IMR-90 (cell line): Measurements from ENCODE around the gene POU2AF1. TPM values are rescaled to one million over a fixed set of nuclear protein-coding genes. Genes with fewer than 3 reads are reported as not detected.

Source experiments
- ATAC-seq: fragments of 200-7000 bp; cut with Tn5 transposase; 2 replicates; pipeline ENCODE4 v1.9.1; 2020; ENCODE audit warnings: low read depth, mild to moderate bottlenecking, moderate library complexity
- BruUV-seq: library from RNA; stranded (reverse); fragments of 400-500 nt; replicated peaks from 2 replicates; lab custom pipeline; 2021; lab: Mats Ljungman, UMichigan
- CTCF ChIA-PET: fragments of 300-600 bp; formaldehyde crosslinking; extraction: SDS; loops from one replicate; lab custom pipeline; 2021; ENCODE audit warnings: antibody characterized with exemption; lab: Yijun Ruan, JAX
- POLR2A ChIA-PET: fragments of 300-600 bp; sonication (Branson Sonifier 250); formaldehyde crosslinking; loops from one replicate; lab custom pipeline; 2022; ENCODE audit warnings: antibody characterized with exemption; ENCODE audit not compliant: unreplicated experiment; lab: Charles Lee
- DNase-seq: peaks from one replicate; pipeline ENCODE4 v3.0.0; 2013
- H2AFZ ChIP-seq: replicated peaks from 2 replicates; pipeline ENCODE3; 2013; ENCODE audit warnings: low read length, mild to moderate bottlenecking; ENCODE audit not compliant: poor library complexity
- H2AK5ac ChIP-seq: 2 replicates; pipeline ENCODE4 v1.6.1; 2013; ENCODE audit warnings: low read depth, low read length, inconsistent platforms
- H2AK9ac ChIP-seq: replicated peaks from 2 replicates; pipeline ENCODE3; 2013; ENCODE audit warnings: mild to moderate bottlenecking, low read depth, low read length, moderate library complexity; ENCODE audit not compliant: poor library complexity
- H2BK120ac ChIP-seq: 2 replicates; pipeline ENCODE4 v1.6.1; 2013; ENCODE audit warnings: low read depth, low read length, inconsistent platforms
- H2BK15ac ChIP-seq: 3 replicates; pipeline ENCODE4 v1.6.1; 2013; ENCODE audit warnings: low read depth, low read length, inconsistent platforms
- H2BK20ac ChIP-seq: 2 replicates; pipeline ENCODE4 v1.6.1; 2013; ENCODE audit warnings: low read depth, mild to moderate bottlenecking, inconsistent platforms, low read length, moderate library complexity
- H2BK5ac ChIP-seq: 2 replicates; pipeline ENCODE4 v1.6.1; 2013; ENCODE audit warnings: mild to moderate bottlenecking, low read depth, low read length, inconsistent platforms; ENCODE audit not compliant: poor library complexity, severe bottlenecking
- H3K14ac ChIP-seq: replicated peaks from 2 replicates; pipeline ENCODE4 v1.6.1; 2013; ENCODE audit warnings: low read depth, low read length, inconsistent platforms
- H3K18ac ChIP-seq: 2 replicates; pipeline ENCODE4 v1.6.1; 2013; ENCODE audit warnings: low read depth, low read length, control low read depth
- H3K23ac ChIP-seq: 2 replicates; pipeline ENCODE4 v1.6.1; 2013; ENCODE audit warnings: low read depth, low read length, inconsistent platforms
- H3K27ac ChIP-seq: 2 replicates; pipeline ENCODE4 v1.5.1; 2013; ENCODE audit warnings: mild to moderate bottlenecking, control low read depth, low read length; ENCODE audit not compliant: insufficient read depth
- H3K27me3 ChIP-seq: 2 replicates; pipeline ENCODE4 v1.6.1; 2013; ENCODE audit warnings: low read length; ENCODE audit not compliant: control insufficient read depth, insufficient read depth
- H3K36me3 ChIP-seq: 2 replicates; pipeline ENCODE4 v1.6.1; 2013; ENCODE audit warnings: low read length, mixed read lengths; ENCODE audit not compliant: control insufficient read depth, insufficient read depth
- H3K4ac ChIP-seq: 2 replicates; pipeline ENCODE4 v1.6.1; 2013; ENCODE audit warnings: low read depth, low read length, inconsistent platforms
- H3K4me1 ChIP-seq: 2 replicates; pipeline ENCODE4 v1.6.1; 2013; ENCODE audit warnings: low read length, mixed read lengths; ENCODE audit not compliant: control insufficient read depth, insufficient read depth
- H3K4me2 ChIP-seq: 2 replicates; pipeline ENCODE4 v1.6.1; 2013; ENCODE audit warnings: low read depth, mild to moderate bottlenecking, control low read depth, low read length, moderate library complexity
- H3K4me3 ChIP-seq: 2 replicates; pipeline ENCODE4 v1.5.1; 2013; ENCODE audit warnings: low read depth, mild to moderate bottlenecking, control low read depth, low read length, moderate library complexity; ENCODE audit not compliant: insufficient read depth
- H3K56ac ChIP-seq: 2 replicates; pipeline ENCODE4 v1.6.1; 2013; ENCODE audit warnings: low read length, inconsistent platforms; ENCODE audit not compliant: insufficient read depth; ENCODE audit errors: extremely low read depth
- H3K79me1 ChIP-seq, 2 experiments: 2 replicates each; pipeline ENCODE4 v1.6.1; 2013; ENCODE audit warnings: low read length in 2 of 2, inconsistent platforms in 1 of 2, low read depth in 1 of 2
- H3K9ac ChIP-seq: 2 replicates; pipeline ENCODE4 v1.6.1; 2013; ENCODE audit warnings: low read depth, low read length, control low read depth
- H3K9me1 ChIP-seq: 2 replicates; pipeline ENCODE4 v1.6.1; 2013; ENCODE audit warnings: low read length, inconsistent platforms; ENCODE audit not compliant: insufficient read depth
- H3K9me3 ChIP-seq: 2 replicates; pipeline ENCODE4 v1.6.1; 2013; ENCODE audit warnings: low read length; ENCODE audit not compliant: control insufficient read depth, insufficient read depth
- H4K20me1 ChIP-seq: 2 replicates; pipeline ENCODE4 v1.6.1; 2013; ENCODE audit warnings: low read length, inconsistent platforms; ENCODE audit not compliant: insufficient read depth
- H4K5ac ChIP-seq: 2 replicates; pipeline ENCODE4 v1.6.1; 2013; ENCODE audit warnings: mild to moderate bottlenecking, low read depth, low read length, control low read depth
- H4K8ac ChIP-seq, 2 experiments: 2 replicates each; pipeline ENCODE4 v1.6.1; 2013; ENCODE audit warnings: low read depth in 2 of 2, low read length in 2 of 2, control low read depth in 1 of 2, inconsistent platforms in 1 of 2
- H4K91ac ChIP-seq: 2 replicates; pipeline ENCODE4 v1.6.1; 2013; ENCODE audit warnings: low read depth, low read length, inconsistent platforms; ENCODE audit not compliant: insufficient read depth
- BHLHE40 ChIP-seq: fragments of 150-350 bp; IDR thresholded peaks from 2 replicates; pipeline ENCODE4 v1.6.1; 2016; ENCODE audit warnings: mild to moderate bottlenecking, low read depth, low read length
- CEBPB ChIP-seq: IDR thresholded peaks from 2 replicates; pipeline ENCODE4 v1.6.1; 2012; ENCODE audit warnings: low read depth, low read length, improper control_type of control experiment
- CHD1 ChIP-seq: IDR thresholded peaks from 2 replicates; pipeline ENCODE4 v1.6.1; 2012; ENCODE audit warnings: low read depth, low read length, improper control_type of control experiment
- ELK1 ChIP-seq: fragments of 150-350 bp; IDR thresholded peaks from 2 replicates; pipeline ENCODE4 v1.6.1; 2016; ENCODE audit warnings: low read depth, mild to moderate bottlenecking, low read length, moderate library complexity, borderline replicate concordance
- FOS ChIP-seq: fragments of 150-350 bp; IDR thresholded peaks from 2 replicates; pipeline ENCODE4 v1.6.1; 2016; ENCODE audit warnings: low read depth, low read length
- MAFK ChIP-seq: IDR thresholded peaks from 2 replicates; pipeline ENCODE4 v1.6.1; 2012; ENCODE audit warnings: low read depth, low read length, improper control_type of control experiment
- MAZ ChIP-seq: IDR thresholded peaks from 2 replicates; pipeline ENCODE4 v1.6.1; 2012; ENCODE audit warnings: low read depth, mild to moderate bottlenecking, low read length, improper control_type of control experiment, moderate library complexity, borderline replicate concordance
- NFE2L2 ChIP-seq: fragments of 150-350 bp; IDR thresholded peaks from 2 replicates; pipeline ENCODE4 v1.6.1; 2016; ENCODE audit warnings: low read depth, mild to moderate bottlenecking, low read length
- POLR2A ChIP-seq: IDR thresholded peaks from 2 replicates; pipeline ENCODE4 v1.6.1; 2012; ENCODE audit warnings: mild to moderate bottlenecking, low read depth, low read length
- RAD21 ChIP-seq: IDR thresholded peaks from 2 replicates; pipeline ENCODE4 v1.6.1; 2012; ENCODE audit warnings: low read length, improper control_type of control experiment
- RCOR1 ChIP-seq: IDR thresholded peaks from 2 replicates; pipeline ENCODE4 v1.6.1; 2012; ENCODE audit warnings: mild to moderate bottlenecking, low read length, improper control_type of control experiment; ENCODE audit not compliant: insufficient replicate concordance
- RFX5 ChIP-seq: IDR thresholded peaks from 2 replicates; pipeline ENCODE4 v1.8.0; 2012; ENCODE audit warnings: low read depth, mild to moderate bottlenecking, low read length, moderate library complexity
- SMC3 ChIP-seq: fragments of 150-350 bp; IDR thresholded peaks from 2 replicates; pipeline ENCODE4 v1.6.1; 2016; ENCODE audit warnings: low read depth, mild to moderate bottlenecking, antibody characterized with exemption, low read length, moderate library complexity
- USF2 ChIP-seq: fragments of 150-350 bp; IDR thresholded peaks from 2 replicates; pipeline ENCODE4 v1.6.1; 2017; ENCODE audit warnings: mild to moderate bottlenecking, antibody characterized with exemption, low read length, low read depth
- WGBS, 2 experiments: methylation state at CpG; one replicate each; pipeline versions ENCODE4 v1.1.5 to v1.1.7; 2013; ENCODE audit warnings: missing lambda C conversion rate in 2 of 2; ENCODE audit not compliant: insufficient read length in 1 of 2; ENCODE audit errors: extremely low coverage in 2 of 2; 5-methylcytosine and 5-hydroxymethylcytosine counted together
- dilution Hi-C: fragments of 300-500 bp; cut with HindIII; formaldehyde crosslinking; loops from one replicate; pipeline ENCODE4 v1.14.3; 2018; ENCODE audit warnings: low sequenced_read_pairs; ENCODE audit not compliant: unreplicated experiment
- in situ Hi-C: fragments of 300-500 bp; cut with MboI; formaldehyde crosslinking; loops from 3 replicates; pipeline ENCODE4 v1.14.3; 2019; ENCODE audit warnings: low sequenced_read_pairs, inconsistent platforms, mixed read lengths
- intact Hi-C: fragments of 100-400 bp; cut with micrococcal nuclease; formaldehyde crosslinking; loops from 2 replicates; pipeline ENCODE4 v1.10.0; 2022
- polyA plus RNA-seq, 3 experiments: library from polyadenylated mRNA; depleted of rRNA; stranded (reverse); fragments of >200 nt; gene quantifications; 2 replicates each; pipeline ENCODE4 v1.2.3, GENCODE V29; 2012; ENCODE audit warnings: low replicate concordance in 1 of 3
- total RNA-seq: library from RNA; depleted of rRNA; stranded (reverse); fragments of >200 nt; gene quantifications from 2 replicates; pipeline ENCODE4 v1.2.3, GENCODE V29; 2012
- TF ChIP-seq, protein P1 (sequence below): conservative IDR thresholded peaks from 2 replicates; pipeline ENCODE4 v1.5.1; 2012; ENCODE audit warnings: mild to moderate bottlenecking, low read depth, low read length, improper control_type of control experiment

POU2AF1 gene
- total and polyA plus RNA-seq, 2 of the 4 experiments (the other 2 are of a cell fraction): not detected

GRCh38 chr11:111399187-111400031 lies 20.3 kb upstream of the POU2AF1 start:
- dilution Hi-C loops (no loop called here), in situ Hi-C loops (no loop called here)
- BruUV-seq: no TSS peak
- no peak for TF ChIP-seq FOS
- no peak for TF ChIP-seq RAD21
- no peak for TF ChIP-seq CEBPB
- TF ChIP-seq RFX5: no peak
- no peak for TF ChIP-seq MAFK
- no peak for TF ChIP-seq POLR2A
- TF ChIP-seq, protein P1, sequence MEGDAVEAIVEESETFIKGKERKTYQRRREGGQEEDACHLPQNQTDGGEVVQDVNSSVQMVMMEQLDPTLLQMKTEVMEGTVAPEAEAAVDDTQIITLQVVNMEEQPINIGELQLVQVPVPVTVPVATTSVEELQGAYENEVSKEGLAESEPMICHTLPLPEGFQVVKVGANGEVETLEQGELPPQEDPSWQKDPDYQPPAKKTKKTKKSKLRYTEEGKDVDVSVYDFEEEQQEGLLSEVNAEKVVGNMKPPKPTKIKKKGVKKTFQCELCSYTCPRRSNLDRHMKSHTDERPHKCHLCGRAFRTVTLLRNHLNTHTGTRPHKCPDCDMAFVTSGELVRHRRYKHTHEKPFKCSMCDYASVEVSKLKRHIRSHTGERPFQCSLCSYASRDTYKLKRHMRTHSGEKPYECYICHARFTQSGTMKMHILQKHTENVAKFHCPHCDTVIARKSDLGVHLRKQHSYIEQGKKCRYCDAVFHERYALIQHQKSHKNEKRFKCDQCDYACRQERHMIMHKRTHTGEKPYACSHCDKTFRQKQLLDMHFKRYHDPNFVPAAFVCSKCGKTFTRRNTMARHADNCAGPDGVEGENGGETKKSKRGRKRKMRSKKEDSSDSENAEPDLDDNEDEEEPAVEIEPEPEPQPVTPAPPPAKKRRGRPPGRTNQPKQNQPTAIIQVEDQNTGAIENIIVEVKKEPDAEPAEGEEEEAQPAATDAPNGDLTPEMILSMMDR: no peak
- no peak for TF ChIP-seq CHD1
- no peak for TF ChIP-seq ELK1
- no peak for TF ChIP-seq BHLHE40
- TF ChIP-seq RCOR1: no peak
- no peak for TF ChIP-seq MAZ
- no peak for TF ChIP-seq NFE2L2
- TF ChIP-seq SMC3: no peak
- TF ChIP-seq USF2: no peak

More at GRCh38 chr11:111399187-111400031, 20.3 kb upstream of the POU2AF1 start:
- Histone ChIP-seq H2BK5ac (no peak overlapping the region), H3K27ac (no peak overlapping the region), H3K4ac (no peak overlapping the region), H3K4me2 (no peak overlapping the region), H2AK9ac (no peak overlapping the region), H4K20me1 (no peaks in the 10 kb centered on the region), H3K27me3 (peaks cover 32% of the 10 kb centered on the region), H3K56ac (no peak overlapping the region), H3K18ac (no peak overlapping the region), H3K9me1 (no peaks in the 10 kb centered on the region), H4K5ac (no peak overlapping the region), H3K79me1 (no peaks in the 10 kb centered on the region), H3K9me3 (no peaks in the 10 kb centered on the region), H3K23ac (no peak overlapping the region), H3K14ac (no peak overlapping the region), H3K9ac (no peak overlapping the region), H3K4me1 (no peaks in the 10 kb centered on the region), H2BK20ac (no peak overlapping the region), H3K36me3 (no peaks in the 10 kb centered on the region), H2AK5ac (no peak overlapping the region), H4K91ac (no peak overlapping the region), H2BK120ac (no peak overlapping the region), H4K8ac (no peak overlapping the region), H2BK15ac (no peak overlapping the region), H3K4me3 (no peak overlapping the region), H2AFZ (no peak overlapping the region)
- WGBS, 2 experiments: 80% methylated on average over 1 of the region's 7 CpGs; no CpG with 5 or more reads in 1 of the 2 experiments
- no peak for DNase-seq
- ChIA-PET POLR2A (no interaction called here), CTCF (no interaction called here)
- no peak for ATAC-seq
- intact Hi-C loops: no loop called here
